KMS-11 (cell line): ENCODE measurements around the gene MAN2A2.

Source experiments
- H2AFZ ChIP-seq: fragments of 200-600 bp; sonication (generic); 2 replicates; pipeline ENCODE4 v1.6.1; 2016; ENCODE audit warnings: antibody characterized with exemption, mixed run types, low read depth
- H3K27ac ChIP-seq: fragments of 200-600 bp; sonication (generic); 2 replicates; pipeline ENCODE4 v1.6.1; 2016; ENCODE audit warnings: mild to moderate bottlenecking, mixed run types
- H3K27me3 ChIP-seq: fragments of 200-600 bp; sonication (generic); 2 replicates; pipeline ENCODE4 v1.6.1; 2017; ENCODE audit warnings: mild to moderate bottlenecking, low read depth, mixed run types, moderate library complexity; ENCODE audit not compliant: insufficient read depth
- H3K36me3 ChIP-seq: fragments of 200-600 bp; sonication (generic); 2 replicates; pipeline ENCODE4 v1.6.1; 2017; ENCODE audit warnings: mild to moderate bottlenecking, mixed run types; ENCODE audit not compliant: insufficient read depth
- H3K4me1 ChIP-seq: fragments of 200-600 bp; sonication (generic); 2 replicates; pipeline ENCODE4 v1.6.1; 2016; ENCODE audit warnings: mild to moderate bottlenecking, low read depth, mixed run types; ENCODE audit not compliant: poor library complexity, severe bottlenecking
- H3K4me2 ChIP-seq: fragments of 200-600 bp; sonication (generic); 2 replicates; pipeline ENCODE4 v1.7.0; 2016; ENCODE audit warnings: mild to moderate bottlenecking, mixed run types
- H3K4me3 ChIP-seq: fragments of 200-600 bp; sonication (generic); IDR thresholded peaks from 2 replicates; pipeline ENCODE4 v1.6.1; 2017; ENCODE audit warnings: low read depth, low read length, mixed read lengths; ENCODE audit not compliant: insufficient read depth
- H3K79me2 ChIP-seq: fragments of 200-600 bp; sonication (generic); 2 replicates; pipeline ENCODE4 v1.6.1; 2016; ENCODE audit warnings: low read depth, mixed run types; ENCODE audit not compliant: insufficient read depth
- H3K9ac ChIP-seq: fragments of 200-600 bp; sonication (generic); 2 replicates; pipeline ENCODE4 v1.6.1; 2016; ENCODE audit warnings: mild to moderate bottlenecking, mixed run types
- H4K20me1 ChIP-seq: fragments of 200-600 bp; sonication (generic); 2 replicates; pipeline ENCODE4 v1.6.1; 2016; ENCODE audit warnings: mild to moderate bottlenecking, mixed run types; ENCODE audit not compliant: insufficient read depth
- TF ChIP-seq, protein P1 (sequence below): fragments of 200-600 bp; sonication (generic); conservative IDR thresholded peaks from 2 replicates; pipeline ENCODE4 v1.6.1; 2017; ENCODE audit warnings: low read depth, mild to moderate bottlenecking, antibody characterized with exemption, low read length, moderate library complexity, mixed read lengths

Gene MAN2A2

DNA sequence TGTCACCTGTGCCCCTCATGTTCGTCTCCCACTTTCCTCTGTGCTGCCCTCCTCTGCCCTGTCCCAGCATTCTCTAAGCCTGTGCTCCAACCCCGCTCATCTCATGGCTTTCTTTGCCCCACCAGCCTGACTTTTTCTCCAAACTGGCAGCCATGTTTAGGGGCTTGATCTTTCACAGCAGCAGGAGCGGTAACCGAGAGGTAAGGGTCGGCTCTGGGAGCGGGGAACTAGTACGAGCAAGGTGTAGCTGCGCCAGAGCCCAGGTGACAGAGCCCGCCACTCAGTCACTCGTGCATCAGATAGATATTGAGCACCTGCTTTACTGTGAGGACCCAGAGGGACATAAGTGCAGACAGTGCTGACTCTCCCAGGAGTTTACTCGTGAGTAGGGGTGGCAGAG is 13.4 kb downstream of the MAN2A2 start:
- no peak overlapping the region for H3K27ac ChIP-seq
- no peaks in the 10 kb centered on the region for H3K36me3 ChIP-seq
- H2AFZ ChIP-seq, result no peak overlapping the region
- H3K27me3 ChIP-seq, result no peaks in the 10 kb centered on the region
- TF ChIP-seq, protein P1, sequence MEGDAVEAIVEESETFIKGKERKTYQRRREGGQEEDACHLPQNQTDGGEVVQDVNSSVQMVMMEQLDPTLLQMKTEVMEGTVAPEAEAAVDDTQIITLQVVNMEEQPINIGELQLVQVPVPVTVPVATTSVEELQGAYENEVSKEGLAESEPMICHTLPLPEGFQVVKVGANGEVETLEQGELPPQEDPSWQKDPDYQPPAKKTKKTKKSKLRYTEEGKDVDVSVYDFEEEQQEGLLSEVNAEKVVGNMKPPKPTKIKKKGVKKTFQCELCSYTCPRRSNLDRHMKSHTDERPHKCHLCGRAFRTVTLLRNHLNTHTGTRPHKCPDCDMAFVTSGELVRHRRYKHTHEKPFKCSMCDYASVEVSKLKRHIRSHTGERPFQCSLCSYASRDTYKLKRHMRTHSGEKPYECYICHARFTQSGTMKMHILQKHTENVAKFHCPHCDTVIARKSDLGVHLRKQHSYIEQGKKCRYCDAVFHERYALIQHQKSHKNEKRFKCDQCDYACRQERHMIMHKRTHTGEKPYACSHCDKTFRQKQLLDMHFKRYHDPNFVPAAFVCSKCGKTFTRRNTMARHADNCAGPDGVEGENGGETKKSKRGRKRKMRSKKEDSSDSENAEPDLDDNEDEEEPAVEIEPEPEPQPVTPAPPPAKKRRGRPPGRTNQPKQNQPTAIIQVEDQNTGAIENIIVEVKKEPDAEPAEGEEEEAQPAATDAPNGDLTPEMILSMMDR, result no peak
- no peaks in the 10 kb centered on the region for H3K79me2 ChIP-seq
- H4K20me1 ChIP-seq, result no peaks in the 10 kb centered on the region
- peaks cover 38% of the 10 kb centered on the region for H3K4me1 ChIP-seq
- H3K4me2 ChIP-seq, result no peak overlapping the region
- no peak overlapping the region for H3K4me3 ChIP-seq
- no peak overlapping the region for H3K9ac ChIP-seq

GRCh38 chr15:90917569-90917968 is 14.5 kb downstream of the MAN2A2 start:
- Histone ChIP-seq H3K4me2 (no peak overlapping the region), H3K79me2 (no peaks in the 10 kb centered on the region), H3K27ac (no peak overlapping the region), H3K4me1 (peaks cover 50% of the 10 kb centered on the region), H4K20me1 (no peaks in the 10 kb centered on the region), H3K36me3 (no peaks in the 10 kb centered on the region), H2AFZ (no peak overlapping the region), H3K27me3 (no peaks in the 10 kb centered on the region), H3K4me3 (no peak overlapping the region), H3K9ac (no peak overlapping the region)
- TF ChIP-seq, protein P1, result no peak

DNA sequence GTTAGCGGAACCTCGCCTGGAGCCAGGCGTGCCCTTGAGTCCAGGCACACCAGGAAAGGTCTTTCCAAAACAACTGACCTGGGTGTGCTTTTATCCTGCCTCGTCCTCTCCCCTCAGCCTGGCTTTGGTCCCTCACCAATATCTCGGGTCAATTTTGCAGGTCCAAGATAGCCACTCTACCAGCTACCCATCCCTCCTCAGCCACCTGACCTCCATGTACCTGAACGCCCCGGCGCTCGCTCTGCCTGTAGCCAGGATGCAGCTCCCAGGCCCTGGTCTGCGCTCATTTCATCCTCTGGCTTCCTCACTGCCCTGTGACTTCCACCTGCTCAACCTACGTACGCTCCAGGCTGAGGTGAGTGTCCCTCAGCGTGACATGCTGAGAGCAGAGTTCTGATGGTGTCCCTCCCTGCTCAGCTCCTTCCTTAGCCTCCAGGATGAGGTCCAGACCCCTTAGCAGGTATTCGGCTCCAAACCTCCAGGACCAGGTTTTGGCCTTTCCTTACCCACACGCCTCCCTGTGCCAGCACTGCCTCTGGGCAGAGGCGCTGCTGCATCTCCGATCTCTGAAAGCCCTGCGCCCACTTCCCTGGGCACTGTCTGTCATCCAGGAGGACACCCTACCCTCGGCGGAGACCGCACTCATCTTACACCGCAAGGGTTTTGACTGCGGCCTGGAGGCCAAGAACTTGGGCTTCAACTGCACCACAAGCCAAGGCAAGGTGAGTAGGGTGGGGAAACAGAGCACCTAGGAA is 15.1 kb downstream of the MAN2A2 start:
- Histone ChIP-seq H3K4me2 (no peak overlapping the region), H2AFZ (no peak overlapping the region), H3K27me3 (no peaks in the 10 kb centered on the region), H3K27ac (no peak overlapping the region), H3K36me3 (no peaks in the 10 kb centered on the region), H3K4me3 (no peak overlapping the region), H3K9ac (no peak overlapping the region), H3K79me2 (no peaks in the 10 kb centered on the region), H4K20me1 (no peaks in the 10 kb centered on the region), H3K4me1 (peaks cover 53% of the 10 kb centered on the region)
- TF ChIP-seq, protein P1, result no peak

GRCh38 chr15:90918835-90919234 is 15.7 kb downstream of the MAN2A2 start:
- no peaks in the 10 kb centered on the region for H3K27me3 ChIP-seq
- no peak overlapping the region for H3K4me3 ChIP-seq
- no peak overlapping the region for H3K4me2 ChIP-seq
- no peaks in the 10 kb centered on the region for H3K79me2 ChIP-seq
- H3K9ac ChIP-seq, result no peak overlapping the region
- H2AFZ ChIP-seq, result no peak overlapping the region
- no peak overlapping the region for H3K27ac ChIP-seq
- peaks cover 53% of the 10 kb centered on the region for H3K4me1 ChIP-seq
- no peaks in the 10 kb centered on the region for H4K20me1 ChIP-seq
- TF ChIP-seq, protein P1, result no peak
- no peaks in the 10 kb centered on the region for H3K36me3 ChIP-seq
